ENCODE results near the gene FAM114A1.
"Not testable (repeated sequence)": the region's sequence is repeated elsewhere in the genome, so short reads cannot be mapped to it uniquely, and the experiment has no call there.

Gene FAM114A1

DNA sequence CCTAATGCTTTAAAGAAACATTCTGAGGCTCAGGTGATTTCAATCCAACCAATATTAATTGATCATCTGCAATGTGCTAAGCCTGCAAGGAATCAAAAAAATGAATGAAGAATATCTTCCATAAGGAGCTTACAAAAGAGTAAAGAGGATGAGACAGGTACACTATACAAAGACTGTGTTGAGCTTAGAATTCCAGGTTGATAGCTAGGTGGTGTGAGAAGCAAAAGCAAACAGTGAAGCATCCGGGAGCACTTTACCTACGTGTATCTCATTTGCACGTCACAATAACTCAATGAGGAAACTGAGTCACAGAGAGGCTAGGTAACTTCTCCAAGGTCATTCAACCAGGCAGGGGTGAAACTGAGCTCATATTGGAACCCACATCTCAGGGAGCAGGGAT lies 37.1 kb downstream of the FAM114A1 start:
- DNase-seq = no peak

DNA sequence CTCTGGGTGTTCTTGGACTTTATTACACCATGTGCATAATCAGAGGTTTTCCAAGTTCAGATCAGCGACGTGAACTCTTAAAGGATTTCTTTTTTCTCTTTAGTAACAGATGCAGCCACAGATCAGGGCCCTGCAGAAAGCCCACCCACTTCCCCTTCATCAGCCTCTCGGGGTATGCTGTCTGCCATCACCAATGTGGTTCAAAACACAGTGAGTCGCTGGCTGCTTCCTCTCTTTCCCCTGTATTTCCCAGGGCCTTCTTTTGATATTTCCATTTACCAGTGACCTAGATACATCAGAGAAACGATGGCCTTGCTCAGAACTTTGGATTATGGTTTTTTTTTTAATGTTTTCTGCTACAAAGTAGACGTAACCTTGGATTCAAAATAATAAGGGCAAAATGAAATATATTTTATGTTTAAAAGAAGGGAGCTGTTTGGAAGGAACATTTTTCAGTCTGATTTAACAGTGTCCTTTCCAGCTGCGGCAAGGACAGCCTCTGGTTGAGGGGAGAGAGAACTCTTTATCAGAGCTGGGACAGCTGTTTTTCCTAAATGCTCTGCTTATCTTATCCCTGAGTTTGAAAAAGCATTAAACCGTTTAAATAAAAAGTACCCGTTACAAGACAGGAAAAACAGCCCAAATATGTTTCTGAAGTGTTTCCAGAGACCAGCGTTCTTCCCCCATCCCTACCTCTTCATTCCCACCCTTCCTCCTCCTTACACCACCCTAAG lies 38.2 kb downstream of the FAM114A1 start:
- DNase-seq = no peak

DNA sequence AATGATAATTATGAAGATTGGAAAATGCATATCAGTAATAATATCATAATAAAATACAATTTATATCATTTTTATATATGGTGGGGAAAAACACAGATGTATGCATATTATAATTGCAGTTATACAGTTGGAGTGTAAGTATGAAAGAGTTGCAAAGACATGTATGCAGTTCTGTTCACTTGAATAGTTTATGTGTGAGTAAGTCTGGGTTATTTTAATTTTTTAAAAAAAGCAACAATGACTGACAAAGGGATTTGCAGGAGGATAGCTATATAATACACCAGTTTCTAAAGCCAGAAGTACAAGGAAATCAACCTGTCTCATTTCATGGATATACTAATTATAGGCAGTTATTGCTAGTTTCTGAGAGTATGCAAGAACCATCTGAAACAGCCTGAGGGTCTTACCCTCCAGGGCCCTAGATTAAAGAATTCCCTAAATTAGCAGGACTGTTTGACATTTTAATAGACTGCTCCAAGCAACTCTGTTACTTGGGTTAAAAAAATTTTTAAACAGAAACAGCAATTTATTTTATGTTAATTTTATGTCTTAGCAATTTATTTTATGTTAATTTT lies 40.2 kb downstream of the FAM114A1 start:
- no peak for DNase-seq

DNA sequence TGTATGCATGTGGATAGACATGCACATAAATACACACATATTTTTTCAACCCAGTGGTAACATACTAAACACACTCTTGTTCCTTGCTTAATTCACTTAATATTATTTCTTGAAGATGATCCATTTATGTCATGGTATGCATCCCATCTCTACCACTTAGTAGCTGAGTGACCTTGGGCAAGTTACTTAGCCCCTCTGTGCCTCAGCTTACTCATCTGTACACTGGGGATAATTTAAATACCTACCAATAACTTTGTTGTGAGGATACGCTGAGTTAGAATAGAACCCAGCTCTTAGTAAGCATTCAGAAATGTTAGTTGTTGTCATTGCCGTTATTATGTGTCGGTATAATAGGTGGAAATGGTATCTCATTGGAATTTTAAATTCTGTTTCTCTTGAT lies 41.4 kb downstream of the FAM114A1 start:
- no peak for DNase-seq

DNA sequence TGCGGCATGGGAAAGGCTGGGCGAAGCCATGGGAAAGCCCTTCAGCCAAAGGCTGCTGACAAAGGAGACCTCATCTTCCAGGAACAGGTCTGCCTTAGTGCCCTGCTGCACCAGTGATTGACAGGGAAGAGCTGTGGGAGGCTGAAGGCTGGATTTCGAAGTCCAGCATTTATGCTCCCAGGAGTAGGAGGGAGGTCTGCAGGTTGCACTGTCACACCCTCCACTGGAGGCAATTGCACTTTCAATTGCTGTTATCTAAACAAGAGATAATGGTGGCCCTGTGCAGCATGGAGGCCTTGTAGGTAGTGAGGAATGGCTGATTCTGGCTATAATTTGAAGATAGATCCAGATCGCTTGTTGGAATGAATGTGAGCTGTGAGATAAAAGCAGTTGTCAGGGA lies 43.7 kb downstream of the FAM114A1 start:
- DNase-seq = no peak

DNA sequence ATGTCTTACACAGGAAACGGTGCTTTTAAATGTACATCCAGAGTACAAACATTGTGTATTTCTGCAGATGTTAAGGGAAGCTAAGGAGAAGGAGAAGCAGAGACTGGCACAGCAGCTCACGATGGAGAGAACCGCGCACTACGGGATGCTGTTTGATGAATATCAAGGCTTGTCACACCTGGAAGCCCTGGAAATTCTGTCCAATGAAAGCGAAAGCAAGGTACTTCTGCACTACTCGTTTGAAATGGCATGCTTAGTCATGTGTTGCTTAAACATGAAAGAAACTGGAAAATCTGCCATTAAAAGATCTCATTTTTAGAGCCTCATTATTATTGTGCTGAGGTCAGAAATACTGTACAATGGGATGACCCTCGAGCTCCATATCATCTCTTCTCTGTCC lies 47.2 kb downstream of the FAM114A1 start:
- no peak for DNase-seq

DNA sequence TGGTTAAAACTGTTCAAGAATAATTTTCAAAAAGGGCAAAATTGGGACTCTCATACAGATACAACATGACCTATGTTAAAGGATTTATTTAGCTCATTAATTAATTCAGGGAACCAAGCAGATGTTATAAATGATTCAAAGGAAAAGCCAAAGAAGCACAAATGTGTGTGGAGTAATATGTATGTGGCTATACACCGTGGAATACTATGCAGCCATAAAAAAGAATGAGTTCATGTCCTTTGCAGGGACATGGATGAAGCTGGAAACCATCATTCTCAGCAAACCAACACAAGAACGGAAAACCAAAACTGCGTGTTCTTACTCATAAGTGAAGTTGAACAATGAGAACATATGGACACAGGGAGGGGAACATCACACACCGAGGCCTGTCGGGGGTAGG lies 48.7 kb downstream of the FAM114A1 start:
- not testable (repeated sequence) for DNase-seq

DNA sequence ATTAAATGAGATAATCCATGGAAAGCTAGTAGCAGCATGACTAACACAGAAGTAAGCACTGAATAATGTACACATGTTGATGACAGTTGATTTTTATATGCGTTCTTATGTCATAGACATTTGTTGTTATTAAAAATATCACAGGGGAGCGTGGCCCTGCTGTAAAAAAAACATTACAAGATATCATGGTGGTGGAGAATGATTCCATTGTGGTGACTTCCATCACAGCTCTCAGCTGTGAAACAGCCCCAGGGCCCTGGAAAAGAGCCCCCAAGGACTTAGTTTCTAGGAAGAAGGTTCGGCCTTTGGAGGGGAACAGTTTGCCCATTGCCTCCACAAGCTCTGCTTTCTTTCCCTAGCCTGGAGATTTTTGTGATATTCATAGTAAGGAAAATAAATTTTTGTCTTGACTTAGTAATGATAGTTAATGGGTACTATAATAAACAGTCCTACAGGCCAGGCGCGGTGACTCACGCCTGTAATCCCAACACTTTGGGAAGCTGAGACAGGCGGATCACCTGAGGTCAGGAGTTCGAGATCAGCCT lies 49.9 kb downstream of the FAM114A1 start:
- no peak for DNase-seq

DNA sequence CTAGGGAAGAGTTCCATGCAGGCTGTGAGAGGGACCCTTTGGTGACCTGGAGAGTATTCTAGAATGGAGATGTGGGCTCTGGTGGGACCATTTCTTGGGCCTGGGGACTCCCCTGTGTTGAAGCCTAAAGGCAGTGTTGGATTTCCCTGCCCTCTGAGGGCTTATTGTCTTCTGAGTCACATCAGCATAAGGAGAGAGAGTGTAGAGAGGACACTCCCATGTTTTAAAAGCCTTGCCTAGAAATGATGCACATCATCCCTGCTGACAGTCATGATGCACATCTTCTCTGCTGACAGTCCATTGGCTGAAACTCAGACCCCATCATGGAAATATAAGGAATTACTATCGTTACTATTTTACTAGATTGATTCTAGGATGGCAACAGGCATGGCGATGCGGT lies 51.9 kb downstream of the FAM114A1 start:
- DNase-seq = no peak

DNA sequence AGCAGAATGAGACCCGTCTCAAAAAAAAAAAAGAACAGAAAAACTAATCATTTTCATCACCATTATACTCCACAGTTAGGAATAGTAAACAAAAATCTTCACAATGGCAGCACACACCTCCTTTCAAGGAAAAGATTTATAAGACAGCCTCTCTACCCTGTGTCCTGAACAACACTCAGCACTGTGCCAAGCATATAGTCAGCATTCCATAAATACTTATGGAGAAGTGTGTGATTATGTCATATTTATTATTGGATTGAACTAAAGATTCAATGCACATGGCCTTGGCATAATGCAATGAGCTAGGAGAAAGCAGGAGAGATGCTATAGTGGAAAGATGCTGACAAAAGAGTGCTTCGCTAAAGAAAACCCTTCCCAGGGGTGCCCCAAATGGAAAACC lies 52.6 kb downstream of the FAM114A1 start:
- no peak for DNase-seq

DNA sequence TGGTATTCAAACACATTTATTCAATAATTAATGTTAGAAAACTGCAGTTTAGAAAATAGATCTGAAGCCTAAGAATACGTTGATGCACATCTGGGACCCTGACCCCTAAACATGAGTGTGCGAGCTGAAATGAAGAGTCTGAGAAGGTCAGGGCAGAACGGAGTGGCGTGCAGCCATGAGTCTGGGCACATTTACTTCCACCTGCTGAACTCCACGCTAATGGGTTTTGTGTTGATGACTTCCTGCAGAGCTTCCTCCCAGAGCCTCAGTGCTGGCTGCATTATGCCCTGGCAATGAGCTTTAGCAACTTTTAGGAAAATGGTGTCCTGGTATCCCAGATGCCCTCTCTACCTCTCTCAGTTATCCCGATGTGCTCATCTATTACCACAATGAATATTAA lies 53.1 kb downstream of the FAM114A1 start:
- DNase-seq = no peak

DNA sequence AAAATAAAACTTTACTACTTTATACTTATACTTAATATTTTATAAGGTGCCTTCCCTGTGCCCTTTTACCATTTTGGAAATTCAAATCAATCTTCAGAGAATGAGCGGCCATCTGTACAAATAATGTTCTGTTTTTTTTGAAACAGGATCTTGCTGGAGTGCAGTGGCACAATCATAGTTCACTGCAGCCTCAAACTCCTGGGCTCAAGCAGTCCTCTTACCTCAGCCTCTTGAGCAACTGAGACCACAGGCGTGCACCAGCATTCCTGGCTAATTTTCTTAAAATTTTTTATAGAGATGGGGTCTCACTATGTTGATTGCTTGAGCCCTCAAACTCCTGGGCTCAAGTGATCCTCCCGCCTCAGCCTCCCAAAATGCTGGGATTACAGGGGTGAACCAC lies 53.5 kb downstream of the FAM114A1 start:
- DNase-seq = no peak

DNA sequence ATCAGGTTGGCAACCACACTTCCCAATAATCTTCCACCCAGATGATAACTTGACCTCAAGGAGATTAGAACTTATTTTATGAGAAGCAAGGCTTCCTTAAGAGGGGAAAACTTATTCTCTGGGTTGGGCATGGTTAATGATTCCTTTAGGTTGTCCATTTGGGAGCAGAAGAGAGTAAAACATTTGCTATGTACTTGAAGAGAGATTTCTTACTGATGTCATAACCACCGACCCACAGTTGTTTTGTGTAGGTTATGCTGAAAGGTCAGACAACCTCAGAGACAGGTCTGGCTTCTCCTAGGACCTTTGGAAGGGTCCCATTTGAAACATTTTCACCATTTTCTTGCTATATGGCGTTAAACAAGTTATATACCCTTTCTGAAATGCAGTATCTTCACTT lies 56.1 kb downstream of the FAM114A1 start:
- DNase-seq = no peak

DNA sequence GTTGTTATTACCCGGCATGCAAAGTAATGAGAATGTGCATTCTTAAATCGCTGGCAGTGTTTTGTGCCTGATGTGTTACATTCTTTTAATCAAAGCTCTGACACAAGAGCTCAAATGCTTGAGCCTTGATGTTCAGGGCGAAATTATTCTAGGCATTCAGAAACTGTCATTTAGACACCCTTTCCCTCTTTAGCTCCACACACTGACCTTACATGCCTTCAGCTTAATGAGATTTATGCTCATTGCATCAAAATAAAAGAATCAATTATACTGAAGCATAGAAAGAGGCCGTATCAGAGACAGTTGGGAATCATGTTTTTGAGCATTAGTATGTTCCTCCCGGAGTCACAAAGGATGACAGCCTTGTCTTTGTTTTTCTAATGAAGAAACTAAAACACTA lies 56.7 kb downstream of the FAM114A1 start:
- DNase-seq = no peak

DNA sequence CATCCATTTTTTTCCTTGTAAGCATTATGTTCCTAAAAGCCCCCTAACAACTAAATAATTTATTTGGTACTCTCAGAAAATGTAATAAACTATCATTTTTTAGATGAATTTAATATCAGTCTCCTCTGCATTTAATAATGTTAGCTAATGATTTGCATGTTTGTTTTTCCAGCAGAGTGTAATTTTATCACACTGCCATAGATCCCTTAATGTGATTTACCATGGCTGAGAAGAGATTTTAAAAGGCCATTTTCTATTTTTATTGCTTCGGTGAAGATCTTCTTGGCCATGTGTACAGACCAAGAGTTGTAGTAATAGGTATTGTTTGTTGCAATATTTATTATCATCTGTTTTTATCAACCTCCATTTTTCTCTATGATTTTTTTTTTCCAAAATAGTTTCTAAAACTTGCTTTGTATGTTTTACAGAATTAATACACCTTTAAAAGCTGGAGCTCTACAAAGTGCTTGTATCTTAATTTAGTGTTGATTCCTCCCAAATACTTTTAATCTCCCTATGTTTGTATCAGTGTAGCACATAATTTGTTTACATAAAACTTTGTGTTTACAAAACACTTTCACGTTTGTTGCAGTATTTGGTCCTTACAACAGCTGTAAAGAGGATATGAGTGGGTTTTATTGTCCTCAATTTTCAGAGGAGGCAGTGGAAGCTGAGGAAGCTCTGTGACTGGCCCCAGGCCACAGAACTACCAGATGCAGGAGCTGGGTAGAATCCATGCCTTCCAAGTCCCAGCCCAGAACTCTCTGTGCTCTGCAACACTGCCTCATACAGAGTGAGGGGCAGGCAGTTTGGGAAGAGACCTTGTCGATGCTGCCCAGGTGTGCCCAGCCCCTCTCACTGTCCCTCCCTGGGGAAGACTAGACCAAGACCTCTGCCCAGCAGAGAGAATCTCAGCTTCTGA lies 58.1 kb downstream of the FAM114A1 start:
- no peak for DNase-seq

DNA sequence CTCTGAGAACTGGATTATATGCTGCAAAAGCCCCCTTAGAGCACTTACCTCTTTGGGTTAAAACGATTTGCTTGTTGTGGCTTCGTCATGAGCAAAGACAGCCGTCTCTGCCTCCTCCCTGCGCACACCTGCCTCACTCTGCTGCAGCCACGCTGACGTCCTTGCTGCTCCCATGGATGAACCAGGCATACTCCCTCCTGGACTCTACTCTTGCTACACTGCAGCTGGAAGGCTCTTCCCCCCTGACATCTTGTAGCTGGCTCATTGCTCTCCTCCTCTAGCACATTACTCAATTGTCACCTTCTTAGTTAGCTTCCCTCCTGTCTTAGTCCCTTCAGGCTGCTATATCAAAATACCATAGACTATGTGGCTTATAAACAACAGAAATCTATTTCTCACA lies 59.3 kb downstream of the FAM114A1 start:
- no peak for DNase-seq

DNA sequence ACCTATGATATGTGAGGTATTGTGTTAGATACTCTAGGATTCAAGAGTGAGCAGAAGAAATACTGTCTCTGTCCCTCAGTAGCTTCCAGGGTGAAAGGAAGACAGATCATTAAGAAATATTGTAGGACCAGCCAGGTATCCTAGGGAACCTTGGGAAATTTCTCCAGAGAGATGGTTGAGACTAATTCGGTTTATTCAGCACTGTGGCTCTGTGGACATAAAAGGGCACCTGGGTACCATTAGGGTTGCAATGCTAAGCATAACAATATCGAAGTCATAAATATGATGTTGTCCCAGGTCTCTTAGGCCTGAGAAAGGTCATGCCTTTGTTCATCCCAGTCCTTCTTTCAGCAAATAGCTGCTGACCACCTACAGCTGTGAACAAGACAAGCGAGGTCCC lies 61.0 kb downstream of the FAM114A1 start:
- DNase-seq = no peak

DNA sequence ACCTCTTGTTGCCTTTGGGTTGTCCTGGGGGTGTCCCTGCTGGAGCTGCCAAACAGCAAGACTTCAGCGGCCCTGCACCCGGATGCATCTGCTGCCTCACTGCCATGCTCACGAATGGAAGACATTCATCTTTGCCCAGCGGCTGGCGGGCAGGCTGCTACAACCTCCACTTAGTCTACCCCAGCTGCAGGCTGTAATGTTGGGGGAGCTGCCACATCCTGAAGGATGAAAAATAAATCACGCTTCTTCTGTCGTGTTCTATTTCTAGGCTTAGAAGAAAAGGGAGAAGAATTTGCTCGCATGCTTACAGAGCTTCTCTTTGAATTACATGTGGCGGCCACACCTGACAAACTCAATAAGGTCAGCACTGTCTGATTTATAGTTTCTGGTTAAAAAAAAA lies 61.4 kb downstream of the FAM114A1 start:
- DNase-seq = no peak

DNA sequence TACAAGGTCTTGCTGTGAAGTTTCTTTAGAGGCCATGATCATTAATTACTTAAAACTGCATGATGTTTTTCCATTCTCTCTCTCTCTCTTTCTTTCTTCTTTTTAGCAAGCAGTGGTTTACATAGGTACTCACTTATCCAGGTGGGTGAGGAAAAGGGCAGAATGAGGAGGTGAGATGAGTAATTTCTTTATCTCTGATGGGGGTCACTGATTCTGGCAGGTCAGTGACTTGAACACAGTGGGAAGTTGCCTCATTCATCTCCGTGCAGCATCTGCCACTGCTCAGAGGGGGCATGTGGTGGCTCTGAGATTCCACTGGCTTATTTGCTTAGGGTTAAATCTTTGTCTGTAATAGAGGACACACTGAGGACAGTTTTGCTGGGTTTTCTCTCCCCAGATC lies 62.6 kb downstream of the FAM114A1 start:
- no peak for DNase-seq

DNA sequence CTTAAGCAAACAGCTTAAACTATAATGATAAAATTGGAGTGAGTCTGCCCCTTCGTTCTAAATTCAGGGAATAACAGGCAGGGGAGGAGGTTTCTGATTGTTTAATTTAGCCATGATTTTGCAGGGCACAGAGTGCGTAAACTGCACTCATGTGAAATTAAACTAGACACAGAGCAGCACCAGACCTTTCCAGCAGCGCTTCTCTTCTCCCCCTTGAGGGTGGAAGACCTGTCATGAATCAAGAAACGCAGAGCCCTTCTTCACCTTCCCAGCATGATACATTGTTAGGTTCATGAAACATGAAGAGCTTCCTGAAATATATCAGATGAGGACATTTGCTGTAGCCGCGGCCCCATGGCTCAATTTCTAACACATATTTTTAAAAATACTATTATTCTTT lies 63.1 kb downstream of the FAM114A1 start:
- DNase-seq = no peak

DNA sequence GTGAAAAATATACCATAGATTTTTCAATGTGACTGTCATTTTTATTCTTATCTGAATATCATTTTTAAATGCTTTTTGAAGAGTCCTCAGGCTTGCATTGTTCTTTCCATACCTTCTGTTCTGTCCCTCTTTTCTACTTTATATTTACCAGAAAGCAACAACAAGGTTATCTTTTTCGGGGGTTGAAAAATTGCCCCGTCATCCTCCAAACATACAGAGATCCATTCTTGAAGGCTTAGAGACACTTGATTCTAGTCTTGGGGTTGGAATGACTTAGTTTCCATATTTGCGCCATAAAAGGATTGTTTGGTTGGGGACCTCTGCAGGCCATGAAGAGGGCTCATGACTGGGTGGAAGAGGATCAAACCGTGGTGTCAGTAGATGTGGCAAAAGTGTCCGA lies 63.5 kb downstream of the FAM114A1 start:
- DNase-seq = no peak

DNA sequence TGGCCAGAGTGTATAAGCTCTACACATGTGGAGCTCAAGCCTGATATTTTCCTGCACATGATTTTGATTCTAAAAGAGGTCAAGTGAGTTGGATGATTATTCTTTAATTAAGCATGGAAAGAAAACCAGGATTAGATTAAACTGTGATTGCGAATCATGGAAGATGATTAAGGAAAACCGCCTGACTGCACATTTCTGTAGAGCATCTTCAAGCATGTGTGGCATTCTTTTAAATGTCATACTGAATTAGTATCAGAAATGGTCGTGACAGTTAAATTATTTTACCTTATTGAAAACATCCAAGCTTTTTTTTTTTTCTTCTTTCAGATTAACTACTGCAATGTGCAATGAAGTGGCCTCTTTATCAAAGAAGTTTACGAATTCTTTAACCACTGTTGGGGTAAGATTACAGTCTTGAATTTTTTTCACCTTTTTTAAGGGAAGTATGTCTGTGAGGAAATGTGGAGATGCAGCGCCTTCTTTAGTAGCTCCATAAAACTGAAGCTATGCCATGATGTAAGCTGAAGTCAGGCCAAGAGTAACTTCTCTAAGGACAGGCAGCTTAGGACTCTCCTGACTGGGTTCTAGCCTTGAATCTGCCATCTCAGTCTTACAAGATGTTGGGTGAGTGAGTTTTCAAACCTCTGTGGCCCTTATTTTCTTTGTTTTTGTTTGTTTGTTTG lies 67.9 kb downstream of the FAM114A1 start:
- no peak for DNase-seq

DNA sequence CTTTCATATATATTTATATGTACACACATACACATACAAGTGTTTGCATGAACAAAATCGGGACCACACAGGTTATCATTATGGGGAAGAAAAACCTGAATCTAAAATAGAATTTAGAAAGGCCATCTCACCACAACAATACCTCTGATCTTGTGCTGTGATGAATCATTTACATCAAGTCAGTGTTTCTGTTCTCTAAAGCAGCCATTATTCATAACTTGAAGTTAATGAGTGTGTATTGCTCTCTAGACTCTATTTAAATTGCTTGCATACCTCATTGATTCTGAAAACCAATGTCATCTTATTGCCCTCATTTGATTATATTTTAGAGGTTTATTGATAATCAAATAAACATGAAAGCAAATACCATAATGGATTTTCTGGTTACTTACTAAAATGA lies 71.6 kb downstream of the FAM114A1 start:
- no peak for DNase-seq
